Stomach (tissue), 9 donors: ENCODE data around the gene JUN. TPM values are rescaled to one million over a fixed set of nuclear protein-coding genes. Genes with fewer than 3 reads are reported as not detected.

Experiments
- DNase-seq, 2 donors: peaks; one replicate each; pipeline versions ENCODE4 v3.0.0 to v3.0.0-alpha.2; 2013 to 2019
- H3K27ac ChIP-seq, 5 donors: fragments of 200-600 bp in 4 of 5; sonication (generic) in 4 of 5; one replicate each; pipeline ENCODE4 v1.5.1; 2013 to 2019; ENCODE audit warnings: mild to moderate bottlenecking in 1 of 5, moderate library complexity in 1 of 5
- H3K27me3 ChIP-seq, 3 donors: fragments of 200-600 bp; sonication (generic); one replicate each; pipeline ENCODE4 v1.5.1; 2017 to 2019; ENCODE audit warnings: mixed run types in 1 of 3
- H3K36me3 ChIP-seq, 4 donors: fragments of 200-600 bp; sonication (generic); 1 replicate in 3 of 4; 2 replicates in 1 of 4; pipeline ENCODE4 v1.5.1; 2016 to 2019
- H3K4me1 ChIP-seq, 4 donors: fragments of 200-600 bp; sonication (generic); one replicate each; pipeline ENCODE4 v1.5.1; 2016 to 2019
- H3K4me3 ChIP-seq, 4 donors: fragments of 200-600 bp; sonication (generic) in 3 of 4; one replicate each; pipeline ENCODE4 v1.5.1; 2016 to 2019; ENCODE audit warnings: mild to moderate bottlenecking in 1 of 4
- H3K9me3 ChIP-seq, 4 donors: fragments of 200-600 bp; sonication (generic); one replicate each; pipeline ENCODE4 v1.5.1; 2016 to 2019
- CTCF ChIP-seq, 7 experiments: fragments of 450-650 bp in 4 of 7; fragments of 200-600 bp in 3 of 7; sonication (generic) in 3 of 7; IDR thresholded peaks; one replicate each; pipeline ENCODE4 v1.5.1; 2016 to 2019; ENCODE audit warnings: antibody characterized with exemption in 7 of 7, control low read depth in 2 of 7, mild to moderate bottlenecking in 1 of 7
- EP300 ChIP-seq: sonication (generic); formaldehyde crosslinking; IDR thresholded peaks from one replicate; pipeline ENCODE4 v1.6.1; 2017; ENCODE audit warnings: antibody characterized with exemption
- POLR2A ChIP-seq, 4 donors: fragments of 450-650 bp; IDR thresholded peaks; one replicate each; pipeline ENCODE4 v1.6.1; 2016; ENCODE audit warnings: antibody characterized with exemption in 4 of 4, control low read depth in 2 of 4, mild to moderate bottlenecking in 1 of 4, moderate library complexity in 1 of 4
- POLR2AphosphoS5 ChIP-seq, 3 donors: sonication (generic); formaldehyde crosslinking; IDR thresholded peaks; one replicate each; pipeline ENCODE4 v1.6.1; 2016; ENCODE audit warnings: antibody characterized with exemption in 3 of 3
- WGBS, 5 donors: extraction: QIAGEN DNeasy Blood & Tissue Kit in 3 of 5; methylation state at CpG; one replicate each; pipeline versions ENCODE4 v1.1.5 to v1.1.7; 2013 to 2018; 5-methylcytosine and 5-hydroxymethylcytosine counted together
- intact Hi-C: fragments of 100-400 bp; cut with DNase I; formaldehyde crosslinking; loops from one replicate; pipeline ENCODE4 v1.15.1; 2023; ENCODE audit warnings: low total_unique reads
- polyA plus RNA-seq, 3 donors: library from polyadenylated mRNA; stranded (reverse); fragments of 200-250 nt; gene quantifications; one replicate each; pipeline ENCODE4 v1.2.3, GENCODE V29; 2013
- total RNA-seq, 5 donors: library from RNA; depleted of rRNA; stranded (reverse); fragments of >200 nt; gene quantifications; one replicate each; pipeline versions ENCODE4 v1.1.0 to v1.2.3, GENCODE V29; 2014 to 2016
- donor health status: healthy with polysubstance abuse.
- donor health status: Bipolar disorder and iron deficiency.
- donor health status: healthy.

JUN gene
- total and polyA plus RNA-seq, 8 donors, result 64.9 to 382 (median 170) TPM

- Histone ChIP-seq H3K27me3 (no peaks in the 10 kb centered on the region), H3K36me3 (no peaks in the 10 kb centered on the region), H3K27ac (no peak overlapping the region), H3K4me1 (peaks cover 0 to 5% (median 0%) of the 10 kb centered on the region in 4 donors), H3K4me3 (no peak overlapping the region), H3K9me3 (no peaks in the 10 kb centered on the region)
- intact Hi-C loops, result no loop called here
- 85 to 98% (median 95%) methylated on average over 1 of the region's 1 CpG for WGBS, 5 donors
- no peak for DNase-seq
- TF ChIP-seq POLR2AphosphoS5 (IDR thresholded peaks at IDR 0.05), result no peak
- no peak for TF ChIP-seq EP300
- TF ChIP-seq CTCF (IDR thresholded peaks at IDR 0.05), result no peak
- TF ChIP-seq POLR2A (IDR thresholded peaks at IDR 0.05), result no peak
These were observed 15.8 kb upstream of the JUN start for GRCh38 chr1:58799650-58800049.

- no peak overlapping the region for H3K27ac ChIP-seq
- H3K4me3 ChIP-seq, result no peak overlapping the region
- H3K4me1 ChIP-seq, result peaks cover 0 to 5% (median 0%) of the 10 kb centered on the region in 4 donors
- 92 to 94% (median 93%) methylated on average over 1 of the region's 1 CpG for WGBS, 5 donors
- TF ChIP-seq POLR2A (IDR thresholded peaks at IDR 0.05), result no peak
- no peak for TF ChIP-seq CTCF (IDR thresholded peaks at IDR 0.05)
- H3K9me3 ChIP-seq, result no peaks in the 10 kb centered on the region
- H3K27me3 ChIP-seq, result no peaks in the 10 kb centered on the region
- no peaks in the 10 kb centered on the region for H3K36me3 ChIP-seq
- DNase-seq, result no peak
- intact Hi-C loops, result no loop called here
These were observed 15.1 kb upstream of the JUN start for GRCh38 chr1:58798910-58799442.

- no peaks in the 10 kb centered on the region for H3K9me3 ChIP-seq
- no peak for DNase-seq
- no peak overlapping the region for H3K4me3 ChIP-seq
- intact Hi-C loops, result no loop called here
- no peaks in the 10 kb centered on the region for H3K4me1 ChIP-seq
- no peaks in the 10 kb centered on the region for H3K27me3 ChIP-seq
- H3K27ac ChIP-seq, result no peak overlapping the region
- no peaks in the 10 kb centered on the region for H3K36me3 ChIP-seq
- TF ChIP-seq EP300 (no peak), POLR2AphosphoS5 (IDR thresholded peaks at IDR 0.05) (no peak), CTCF (IDR thresholded peaks at IDR 0.05) (no peak), POLR2A (IDR thresholded peaks at IDR 0.05) (no peak)
These were observed 12.6 kb upstream of the JUN start for GRCh38 chr1:58796416-58796815.

GRCh38 chr1:58794585-58794984 lies 10.7 kb upstream of the JUN start:
- no peak overlapping the region for H3K4me3 ChIP-seq
- no peak for DNase-seq
- 85 to 94% (median 90%) methylated on average over 3 of the region's 3 CpGs for WGBS, 5 donors
- no peaks in the 10 kb centered on the region for H3K36me3 ChIP-seq
- H3K27ac ChIP-seq, result no peak overlapping the region
- H3K4me1 ChIP-seq, result no peaks in the 10 kb centered on the region
- TF ChIP-seq POLR2AphosphoS5 (IDR thresholded peaks at IDR 0.05) (no peak), POLR2A (IDR thresholded peaks at IDR 0.05) (no peak), EP300 (no peak), CTCF (IDR thresholded peaks at IDR 0.05) (no peak)
- H3K9me3 ChIP-seq, result no peaks in the 10 kb centered on the region
- intact Hi-C loops, result no loop called here
- no peaks in the 10 kb centered on the region for H3K27me3 ChIP-seq
